RWPE1 (cell line): ENCODE results near the gene EPHA10.
A peak's percentile ranks its signal among the peaks of the same experiment; 100 is the strongest.

Experiments
- CTCF ChIA-PET: fragments of 350-600 bp; sonication (Branson Sonifier 250); formaldehyde crosslinking; extraction: SDS; loops from one replicate; lab custom pipeline; 2021; lab: Yijun Ruan, JAX
- POLR2A ChIA-PET: fragments of 400-600 bp; formaldehyde crosslinking; extraction: SDS; loops from one replicate; lab custom pipeline; 2020; ENCODE audit warnings: antibody characterized with exemption; ENCODE audit not compliant: low non-redundant PET; lab: Yijun Ruan, JAX
- DNase-seq: peaks from one replicate; pipeline ENCODE4 v3.0.0; 2012; ENCODE audit warnings: low spot score
- H3K27ac ChIP-seq: fragments of 450-650 bp; 2 replicates; pipeline ENCODE4 v1.5.1; 2017
- TF ChIP-seq, protein P1 (sequence below): fragments of 450-650 bp; conservative IDR thresholded peaks from 2 replicates; pipeline ENCODE4 v1.5.1; 2017; ENCODE audit warnings: low read depth, mild to moderate bottlenecking

The EPHA10 gene

DNA sequence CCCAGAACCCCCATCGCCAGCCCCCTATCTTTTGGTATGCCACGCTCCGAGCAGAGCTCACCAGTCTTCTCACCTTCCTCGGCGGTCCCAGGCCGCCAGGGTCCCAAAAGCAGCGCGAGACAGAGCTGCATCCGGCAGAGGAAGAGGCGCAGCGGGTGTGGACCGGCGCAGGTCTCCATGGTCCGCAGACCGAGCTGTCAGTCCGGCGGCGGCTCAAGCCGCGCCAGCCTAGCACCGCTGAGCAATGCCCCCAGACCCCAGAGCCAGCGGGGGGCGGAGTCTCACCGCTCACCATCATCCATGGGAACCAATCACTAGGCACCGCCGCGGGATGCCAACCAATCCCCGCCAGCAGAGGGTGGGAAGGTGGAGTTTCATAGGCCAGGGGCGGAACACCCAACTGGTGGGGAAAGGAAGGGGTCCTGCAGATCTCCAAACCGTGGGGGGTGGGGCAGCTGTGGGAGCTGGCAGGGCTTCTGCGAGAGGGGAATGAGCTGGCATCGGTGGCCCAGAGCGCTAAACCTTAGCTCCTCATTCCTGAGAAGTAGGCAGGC is at the start of gene EPHA10:
Gene EPHA10 (minus strand): TSS at position 233 of the 554 bp plus-strand sequence. CDS start 54 bp downstream, at position 179.
- ChIA-PET CTCF (interaction anchor here (0.7 to 0.9 kb wide), 2 partner anchors 49 to 56 kb away, joined by 3 to 4 read pairs; no protein-coding TSS in a partner anchor), POLR2A (no interaction called here)
- DNase-seq: no peak

DNA sequence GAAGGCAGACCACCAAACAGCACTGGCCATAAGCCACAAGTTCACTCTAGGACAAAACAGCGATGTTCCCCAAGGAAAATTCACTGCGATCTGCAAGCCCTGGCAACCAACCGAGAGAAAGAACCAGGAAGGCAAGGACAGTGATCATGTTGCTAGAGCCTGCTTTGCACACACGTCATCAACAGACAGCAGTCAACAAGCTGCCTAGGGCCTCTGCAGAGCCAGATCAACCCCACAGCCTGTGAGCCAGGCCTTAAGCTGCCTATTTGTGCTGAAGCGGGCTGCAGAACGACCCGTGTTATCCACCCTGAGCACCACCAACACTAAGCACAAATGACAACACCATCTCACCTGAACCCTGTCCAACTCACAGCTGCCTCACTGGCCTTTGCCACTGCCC is 49.3 kb upstream of the EPHA10 start:
- CTCF ChIA-PET: no interaction called here
- no peak for DNase-seq
- peak overlapping the region; percentile 22; the same call in 1 of the 2 replicates for H3K27ac ChIP-seq
- POLR2A ChIA-PET: no interaction called here
- TF ChIP-seq, protein P1, sequence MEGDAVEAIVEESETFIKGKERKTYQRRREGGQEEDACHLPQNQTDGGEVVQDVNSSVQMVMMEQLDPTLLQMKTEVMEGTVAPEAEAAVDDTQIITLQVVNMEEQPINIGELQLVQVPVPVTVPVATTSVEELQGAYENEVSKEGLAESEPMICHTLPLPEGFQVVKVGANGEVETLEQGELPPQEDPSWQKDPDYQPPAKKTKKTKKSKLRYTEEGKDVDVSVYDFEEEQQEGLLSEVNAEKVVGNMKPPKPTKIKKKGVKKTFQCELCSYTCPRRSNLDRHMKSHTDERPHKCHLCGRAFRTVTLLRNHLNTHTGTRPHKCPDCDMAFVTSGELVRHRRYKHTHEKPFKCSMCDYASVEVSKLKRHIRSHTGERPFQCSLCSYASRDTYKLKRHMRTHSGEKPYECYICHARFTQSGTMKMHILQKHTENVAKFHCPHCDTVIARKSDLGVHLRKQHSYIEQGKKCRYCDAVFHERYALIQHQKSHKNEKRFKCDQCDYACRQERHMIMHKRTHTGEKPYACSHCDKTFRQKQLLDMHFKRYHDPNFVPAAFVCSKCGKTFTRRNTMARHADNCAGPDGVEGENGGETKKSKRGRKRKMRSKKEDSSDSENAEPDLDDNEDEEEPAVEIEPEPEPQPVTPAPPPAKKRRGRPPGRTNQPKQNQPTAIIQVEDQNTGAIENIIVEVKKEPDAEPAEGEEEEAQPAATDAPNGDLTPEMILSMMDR: no peak

More for the DNA sequence above, at the start of gene EPHA10:
- TF ChIP-seq, protein P1: no peak
- H3K27ac ChIP-seq: no peak within 1 kb of the TSS

DNA sequence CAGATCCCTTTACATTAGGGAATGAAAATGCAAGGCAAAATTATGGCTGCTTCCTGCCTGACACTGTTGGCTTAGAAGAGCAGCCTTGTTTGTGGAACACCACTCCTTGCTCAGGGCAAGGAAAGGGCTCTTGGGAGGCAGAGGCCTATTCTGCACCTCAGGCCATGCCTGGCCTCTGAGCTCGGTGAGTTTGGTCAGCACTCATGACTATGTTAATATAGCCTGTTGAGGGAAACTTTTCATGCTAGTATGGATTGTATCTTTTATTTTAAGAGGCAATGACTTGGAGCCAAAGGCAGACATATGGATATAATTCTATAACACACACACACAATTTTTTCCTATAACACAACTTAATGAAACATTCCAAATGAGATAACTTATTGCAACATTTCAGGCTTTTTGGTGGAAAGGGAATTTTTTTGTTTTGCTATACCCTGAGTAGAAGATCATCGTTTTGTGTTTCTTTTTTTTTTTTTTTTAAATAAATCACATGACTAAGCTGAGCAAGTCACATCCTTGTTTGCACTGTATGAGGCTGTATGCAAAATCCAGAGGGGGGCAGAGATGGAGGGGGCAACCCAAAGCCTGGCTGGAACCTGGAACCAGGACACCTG is 48.7 kb upstream of the EPHA10 start:
- TF ChIP-seq, protein P1: no peak
- ChIA-PET POLR2A (no interaction called here), CTCF (interaction anchor here (0.7 kb wide), 1 partner anchor 218 kb away, joined by 3 read pairs; the partner anchor contains the start of gene GNL2)
- H3K27ac ChIP-seq: no peak overlapping the region
- DNase-seq: no peak

DNA sequence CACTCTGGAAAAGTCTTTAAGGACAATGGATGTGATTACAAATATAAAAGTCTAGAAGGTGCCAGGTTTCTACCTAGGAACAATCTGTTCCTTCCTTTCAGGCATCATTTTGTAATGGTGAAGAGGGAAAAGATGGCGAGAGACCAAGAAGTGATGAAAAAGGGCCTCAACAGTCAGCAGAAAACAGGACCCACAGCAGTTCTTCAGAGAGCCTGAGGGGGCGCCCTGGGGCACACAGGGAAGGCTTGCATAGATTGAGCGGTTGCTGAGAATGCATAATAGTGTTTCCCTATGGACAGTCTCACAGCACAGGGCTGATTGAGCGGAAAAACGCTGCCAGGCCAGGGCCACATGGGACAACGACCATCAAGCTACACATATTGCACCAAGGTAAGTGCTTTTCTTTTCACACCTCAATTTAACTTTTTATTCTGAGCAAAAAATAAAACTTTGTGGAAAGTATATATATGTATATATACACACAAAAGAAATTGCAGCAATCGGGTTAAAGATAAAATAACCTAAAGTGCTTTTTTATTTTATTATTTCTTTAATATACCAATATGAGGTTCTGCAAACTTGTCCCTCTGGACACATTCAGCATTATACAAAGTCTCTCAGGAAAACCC is 46.2 kb upstream of the EPHA10 start:
- DNase-seq: peak; percentile 48
- CTCF ChIA-PET: interaction anchor here (0.5 kb wide), 1 partner anchor 308 kb away, joined by 4 read pairs; no protein-coding TSS in a partner anchor
- H3K27ac ChIP-seq: peak overlapping the region; percentile 37; the same call in 1 of the 2 replicates
- POLR2A ChIA-PET: no interaction called here
- TF ChIP-seq, protein P1: peak; percentile 78

DNA sequence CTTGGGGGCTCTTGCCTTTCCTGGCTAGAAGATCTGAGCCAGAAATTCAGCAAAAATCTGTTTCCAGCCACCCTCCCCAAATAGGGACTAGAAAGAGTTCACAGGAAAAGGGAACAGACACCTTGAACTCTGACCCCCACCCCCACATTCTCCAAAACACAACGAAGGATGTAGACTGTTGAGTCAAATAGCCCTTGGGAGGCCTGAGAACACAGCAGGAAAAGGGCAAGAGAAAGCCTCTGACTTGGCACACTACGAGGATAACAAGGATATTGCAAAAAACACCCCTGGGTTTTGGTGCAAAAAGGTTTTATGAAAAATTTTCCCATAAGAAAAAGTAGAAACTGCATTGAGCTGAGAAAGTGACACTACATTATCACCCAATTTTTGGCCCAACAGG is 45.0 kb upstream of the EPHA10 start:
- ChIA-PET POLR2A (no interaction called here), CTCF (no interaction called here)
- no peak for DNase-seq
- TF ChIP-seq, protein P1: no peak
- H3K27ac ChIP-seq: no peak overlapping the region

DNA sequence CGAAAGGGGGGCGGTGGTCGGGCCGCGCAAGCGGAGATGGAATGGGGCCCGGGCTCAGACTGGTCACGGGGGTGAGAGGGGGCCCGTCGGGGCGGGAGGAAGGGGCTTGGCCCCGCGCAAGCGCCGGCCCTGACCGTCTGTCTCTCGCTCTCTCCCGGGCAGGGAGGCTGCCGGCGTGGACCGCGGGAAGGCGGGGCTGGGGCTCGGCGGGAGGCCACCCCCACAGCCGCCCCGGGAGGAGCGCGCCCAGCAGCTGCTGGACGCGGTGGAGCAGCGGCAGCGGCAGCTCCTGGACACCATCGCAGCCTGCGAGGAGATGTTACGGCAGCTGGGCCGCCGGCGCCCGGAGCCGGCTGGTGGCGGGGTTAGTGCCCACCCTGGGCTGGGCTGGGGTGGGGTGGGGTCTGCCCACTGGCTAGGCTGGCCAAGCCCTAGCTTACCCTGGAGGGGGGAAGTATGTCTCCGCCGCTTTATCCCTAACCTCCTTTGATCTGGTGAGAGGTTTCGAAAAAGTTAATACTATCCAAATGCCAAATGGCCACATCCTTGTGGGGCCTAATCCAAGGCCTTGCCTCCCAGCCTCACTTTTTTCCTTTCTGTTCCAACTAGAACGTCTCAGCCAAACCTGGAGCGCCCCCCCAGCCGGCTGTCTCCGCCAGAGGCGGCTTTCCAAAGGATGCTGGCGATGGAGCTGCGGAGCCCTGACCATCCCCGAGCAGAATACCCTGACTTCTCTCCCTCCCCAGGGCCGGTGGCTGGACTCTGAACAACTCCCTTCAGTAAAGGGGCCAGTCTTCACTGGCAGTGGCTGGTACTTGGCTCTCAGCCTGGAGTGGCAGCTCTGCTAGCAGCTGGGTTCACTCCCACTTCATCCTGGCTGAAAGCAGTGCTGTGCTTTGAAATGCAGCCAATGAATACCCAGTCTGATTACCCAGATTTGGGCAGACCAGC is 43.7 kb upstream of the EPHA10 start:
- peak overlapping the region; percentile 89 for H3K27ac ChIP-seq
- CTCF ChIA-PET: interaction anchor here (0.6 kb wide), 1 partner anchor 34 kb away, joined by 5 read pairs; no protein-coding TSS in a partner anchor
- TF ChIP-seq, protein P1: no peak
- POLR2A ChIA-PET: interaction anchor here (0.6 to 1.5 kb wide), 6 partner anchors 43 to 149 kb away, joined by 3 to 7 read pairs (median 4); partner anchors contain the start of genes CDCA8 and MTF1
- DNase-seq: peak; percentile 74
